HG03175 (cell line): Measurements from ENCODE around the gene SUPT6H.
"Not testable (repeated sequence)": the region's sequence is repeated elsewhere in the genome, so short reads cannot be mapped to it uniquely, and the experiment has no call there.

Experiments
- ATAC-seq: cut with Tn5 transposase; IDR thresholded peaks from one replicate; pipeline ENCODE4 v1.9.1; 2021; ENCODE audit warnings: mild to moderate bottlenecking, moderate library complexity; ENCODE audit not compliant: unreplicated experiment

SUPT6H gene

DNA sequence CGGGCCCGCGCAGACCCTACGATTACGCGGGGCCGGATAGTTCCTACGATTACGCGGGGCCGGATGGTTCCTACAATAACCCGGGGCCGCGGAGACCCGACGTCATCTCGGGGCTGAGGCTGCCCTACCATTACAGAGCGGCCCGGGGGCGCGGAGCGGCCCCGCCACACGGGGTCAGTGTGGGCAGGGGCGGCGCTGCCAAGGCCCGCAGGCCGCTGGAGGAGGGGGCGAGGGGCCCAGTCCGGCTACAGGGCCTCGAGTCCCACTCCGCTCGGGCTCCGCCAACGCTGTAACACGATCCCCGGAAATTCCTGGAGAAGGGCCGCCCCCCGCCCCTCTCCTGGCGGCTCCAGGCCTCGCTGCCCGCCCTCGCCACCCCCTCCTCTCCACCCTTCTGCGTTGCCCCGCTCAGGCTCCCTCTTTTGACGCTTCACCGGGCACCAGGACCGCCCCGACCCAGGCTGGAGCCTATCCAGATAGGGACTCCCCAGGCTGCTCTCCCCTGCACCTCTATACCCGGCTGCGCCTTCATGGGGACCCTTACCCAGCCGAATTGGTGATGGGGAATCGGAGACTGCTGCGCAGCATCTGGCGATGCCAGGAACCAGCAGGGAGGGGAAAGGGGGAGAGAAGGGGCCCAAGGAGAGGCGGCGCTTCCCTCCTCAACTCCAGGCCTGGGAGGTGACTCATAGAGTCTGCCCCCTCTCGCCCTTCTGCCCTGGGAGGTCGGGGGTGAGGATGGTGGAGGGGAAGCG lies 55.8 kb downstream of the SUPT6H start, which contains the start of gene RAB34:
Gene RAB34 (minus strand): TSS at position 291 of the 755 bp plus-strand sequence. CDS start 602 bp downstream, outside the sequence.
- ATAC-seq: no peak

DNA sequence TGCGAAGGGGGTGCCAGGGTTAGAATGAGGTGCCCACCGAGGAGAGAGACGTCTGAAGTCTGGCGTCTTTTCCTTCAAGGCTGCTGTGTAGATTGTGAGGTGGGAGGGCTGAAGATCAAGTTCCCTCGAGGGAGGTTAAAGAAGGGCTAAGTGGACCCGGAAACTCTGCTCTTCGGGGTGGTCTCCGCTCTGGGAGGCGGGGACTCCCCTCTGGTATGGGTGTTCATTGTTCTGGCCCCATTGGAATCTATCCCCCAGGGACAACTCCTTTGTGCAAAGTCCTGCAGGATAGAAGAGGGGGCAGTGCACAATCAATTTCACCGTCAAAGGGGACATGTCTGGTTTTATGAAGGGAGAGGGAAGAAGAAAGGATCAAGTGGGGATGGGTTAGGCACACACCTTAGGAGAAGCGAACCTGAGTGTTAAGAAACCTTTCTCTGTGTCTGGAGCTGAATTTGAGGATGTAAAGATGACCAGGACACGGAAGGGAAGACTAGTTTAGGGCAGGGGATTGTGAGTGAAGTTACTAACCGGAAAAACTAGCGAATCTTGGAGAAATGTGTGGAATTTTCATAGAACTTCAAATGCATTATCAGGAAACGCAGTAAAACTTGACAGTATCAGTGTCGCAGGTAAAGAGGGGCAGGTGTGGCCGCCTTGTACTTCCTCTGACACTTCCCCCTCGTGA lies 56.5 kb downstream of the SUPT6H start:
- no peak for ATAC-seq

DNA sequence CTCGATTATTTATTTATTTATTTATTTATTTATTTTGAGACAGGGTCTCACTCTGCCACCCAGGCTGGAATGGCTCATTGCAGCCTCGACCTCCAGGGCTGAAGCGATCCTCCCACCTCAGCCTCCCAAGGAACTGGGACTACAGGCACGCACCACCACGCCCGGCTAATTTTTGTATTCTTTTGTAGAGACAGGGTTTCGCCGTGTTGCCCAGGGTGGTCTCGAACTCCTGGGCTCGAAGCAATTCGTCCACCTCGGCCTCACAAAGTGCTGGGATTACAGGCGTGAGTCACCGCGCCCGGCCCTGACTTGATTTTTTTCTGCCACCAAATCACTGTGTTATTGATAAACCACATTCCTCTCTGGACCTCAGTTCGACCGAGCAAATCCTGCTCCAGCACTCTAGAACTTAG lies 57.0 kb downstream of the SUPT6H start:
- ATAC-seq: no peak

DNA sequence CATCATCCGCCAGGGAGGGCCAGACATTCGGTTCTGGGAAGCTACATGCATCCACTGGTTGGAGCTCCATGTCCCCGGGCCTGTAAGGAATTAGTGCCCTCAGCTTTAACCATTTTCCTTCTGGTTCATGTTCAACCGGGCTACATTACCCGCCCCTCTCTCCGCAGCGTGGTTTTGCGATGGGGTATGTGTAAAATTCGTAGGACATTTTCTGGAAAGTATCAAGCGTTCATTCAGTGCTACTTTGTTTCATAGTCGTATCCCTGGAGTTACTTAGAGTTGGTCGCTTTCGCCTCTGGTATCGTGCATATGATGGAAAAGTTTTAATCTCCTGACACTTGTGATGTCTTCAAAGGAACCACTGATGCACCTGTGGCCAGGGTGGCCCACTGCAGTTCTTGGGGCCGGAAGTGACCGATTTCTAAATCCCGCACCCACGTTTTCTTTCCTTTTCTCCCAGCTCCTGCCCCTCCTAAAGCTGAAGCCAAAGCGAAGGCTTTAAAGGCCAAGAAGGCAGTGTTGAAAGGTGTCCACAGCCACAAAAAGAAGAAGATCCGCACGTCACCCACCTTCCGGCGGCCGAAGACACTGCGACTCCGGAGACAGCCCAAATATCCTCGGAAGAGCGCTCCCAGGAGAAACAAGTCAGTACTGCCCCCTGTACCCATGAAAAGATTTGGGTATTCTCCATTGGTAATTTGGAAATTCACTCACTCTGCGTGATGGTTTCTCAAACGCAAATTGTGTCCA lies 58.4 kb downstream of the SUPT6H start:
- ATAC-seq: no peak

DNA sequence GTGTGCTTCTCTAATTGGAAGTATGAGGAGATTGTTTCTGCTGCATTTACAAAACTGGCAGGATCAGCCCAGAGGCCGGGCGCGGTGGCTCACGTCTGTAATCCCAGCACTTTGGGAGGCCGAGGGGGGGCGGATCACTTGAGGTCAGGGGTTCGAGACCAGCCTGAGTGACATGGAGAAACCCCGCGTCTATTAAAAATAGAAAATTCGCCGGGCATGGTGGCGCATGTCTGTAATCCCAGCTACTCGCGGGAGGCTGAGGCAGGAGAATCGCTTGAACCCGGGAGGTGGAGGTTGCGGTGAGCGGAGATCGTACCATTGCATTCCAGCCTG lies 59.0 kb downstream of the SUPT6H start:
- ATAC-seq: not testable (repeated sequence)

DNA sequence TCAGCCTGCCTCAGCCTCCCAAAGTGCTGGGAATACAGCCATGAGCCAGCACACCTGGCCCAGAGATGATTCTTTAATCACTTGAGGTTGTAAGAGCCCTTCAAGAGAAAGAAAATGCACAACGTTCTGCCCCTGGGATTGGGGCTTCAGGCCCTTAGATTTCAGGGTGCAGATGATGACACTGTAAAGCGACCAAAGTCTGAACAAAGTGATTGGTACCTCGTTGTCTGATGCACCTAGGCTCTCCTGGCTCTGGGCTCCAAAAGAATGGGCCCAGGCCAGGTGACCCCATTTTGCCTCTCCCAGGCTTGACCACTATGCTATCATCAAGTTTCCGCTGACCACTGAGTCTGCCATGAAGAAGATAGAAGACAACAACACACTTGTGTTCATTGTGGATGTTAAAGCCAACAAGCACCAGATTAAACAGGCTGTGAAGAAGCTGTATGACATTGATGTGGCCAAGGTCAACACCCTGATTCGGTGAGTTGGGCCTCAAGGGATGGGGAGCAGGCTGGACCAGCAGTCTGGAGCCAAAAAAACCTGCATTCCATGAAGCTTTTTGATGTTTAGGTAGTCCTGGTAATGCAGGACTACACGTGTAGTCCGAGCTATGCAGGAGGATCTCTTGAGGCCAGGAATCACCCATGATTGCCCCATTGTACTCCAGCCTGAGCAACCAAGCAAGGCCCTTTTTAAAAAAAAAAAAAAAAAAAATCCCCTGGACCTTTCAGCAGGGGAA lies 60.6 kb downstream of the SUPT6H start:
- no peak for ATAC-seq

DNA sequence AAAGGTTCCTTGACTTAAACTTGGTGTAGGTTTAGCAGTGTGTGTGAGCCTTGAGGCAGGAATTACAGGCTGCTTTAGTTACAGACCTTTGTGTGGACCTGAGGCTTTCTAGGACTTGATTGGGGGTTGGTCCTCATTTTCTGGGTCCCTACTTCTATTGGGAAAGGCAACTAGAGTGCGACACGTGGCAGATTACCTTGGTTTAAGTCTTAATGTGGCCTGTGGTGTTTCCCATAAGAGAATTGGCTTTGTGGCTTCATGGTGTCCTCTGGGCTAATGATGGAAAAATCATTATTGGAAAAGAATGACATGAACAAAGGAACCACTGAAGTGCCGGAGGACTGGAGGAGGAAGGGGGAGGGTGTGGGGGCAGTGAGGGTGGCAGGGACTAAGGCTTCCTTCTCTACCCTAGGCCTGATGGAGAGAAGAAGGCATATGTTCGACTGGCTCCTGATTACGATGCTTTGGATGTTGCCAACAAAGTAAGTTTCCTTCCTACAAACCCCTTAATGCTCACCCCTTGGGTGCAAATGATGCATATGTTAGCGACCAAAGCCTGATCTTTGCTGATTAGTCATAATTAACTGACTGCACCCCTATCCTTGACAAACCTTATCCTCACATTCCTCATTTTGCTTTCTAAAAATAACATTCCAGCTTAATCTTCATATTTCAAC lies 61.3 kb downstream of the SUPT6H start:
- no peak for ATAC-seq

DNA sequence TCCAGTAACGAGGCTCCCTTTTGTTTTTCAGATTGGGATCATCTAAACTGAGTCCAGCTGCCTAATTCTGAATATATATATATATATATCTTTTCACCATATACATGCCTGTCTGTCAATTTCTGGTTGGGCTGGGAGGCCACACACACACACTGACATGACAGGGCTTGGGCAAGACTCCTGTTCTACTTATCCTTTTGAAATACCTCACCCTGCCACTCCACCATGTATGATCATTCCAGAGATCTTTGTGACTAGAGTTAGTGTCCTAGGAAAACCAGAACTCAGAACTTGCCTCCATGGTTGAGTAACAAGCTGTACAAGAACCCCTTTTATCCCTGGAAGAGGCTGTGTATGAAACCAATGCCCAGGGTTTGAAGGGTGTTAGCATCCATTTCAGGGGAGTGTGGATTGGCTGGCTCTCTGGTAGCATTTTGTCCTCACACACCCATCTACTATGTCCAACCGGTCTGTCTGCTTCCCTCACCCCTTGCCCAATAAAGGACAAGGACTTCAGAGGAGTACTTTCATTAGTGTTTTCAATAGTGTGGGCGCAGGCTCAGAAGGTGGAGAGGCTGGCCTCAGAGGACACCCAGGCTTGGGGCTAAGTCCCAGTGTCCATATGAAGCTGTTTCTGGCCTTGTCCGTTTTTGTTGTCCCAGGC lies 62.0 kb downstream of the SUPT6H start:
- not testable (repeated sequence) for ATAC-seq

DNA sequence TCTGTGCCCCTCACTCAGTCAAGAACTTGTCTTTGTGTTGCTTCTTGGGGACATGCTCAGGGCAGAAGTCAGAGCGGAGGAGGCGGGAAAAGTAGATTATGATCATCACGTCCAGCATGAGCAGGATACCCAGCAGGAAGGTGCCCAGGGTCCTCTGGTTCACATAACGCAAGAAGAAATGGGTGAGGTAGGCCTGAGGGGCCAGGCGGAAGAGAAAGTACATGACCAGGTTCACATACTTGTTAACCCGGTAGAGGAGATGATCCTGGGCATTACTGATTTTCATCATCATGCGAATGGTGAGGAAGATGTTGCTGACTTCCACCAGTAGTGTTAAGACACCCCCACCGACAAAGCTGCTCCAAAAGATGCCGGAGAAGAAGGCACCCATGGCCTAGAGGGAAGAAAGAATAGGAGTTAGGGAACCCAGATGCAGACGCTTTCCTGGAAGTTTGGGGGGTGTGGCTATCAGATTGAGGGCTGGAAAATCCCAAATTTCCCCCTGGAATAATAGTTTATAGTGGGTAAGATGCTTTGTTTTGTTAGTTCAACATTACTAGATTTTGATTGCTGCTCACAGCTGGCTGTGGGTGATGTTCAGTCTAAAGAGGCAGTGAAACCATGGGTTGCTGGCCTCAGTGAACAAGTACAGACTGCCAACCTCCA lies 62.6 kb downstream of the SUPT6H start:
- no peak for ATAC-seq

DNA sequence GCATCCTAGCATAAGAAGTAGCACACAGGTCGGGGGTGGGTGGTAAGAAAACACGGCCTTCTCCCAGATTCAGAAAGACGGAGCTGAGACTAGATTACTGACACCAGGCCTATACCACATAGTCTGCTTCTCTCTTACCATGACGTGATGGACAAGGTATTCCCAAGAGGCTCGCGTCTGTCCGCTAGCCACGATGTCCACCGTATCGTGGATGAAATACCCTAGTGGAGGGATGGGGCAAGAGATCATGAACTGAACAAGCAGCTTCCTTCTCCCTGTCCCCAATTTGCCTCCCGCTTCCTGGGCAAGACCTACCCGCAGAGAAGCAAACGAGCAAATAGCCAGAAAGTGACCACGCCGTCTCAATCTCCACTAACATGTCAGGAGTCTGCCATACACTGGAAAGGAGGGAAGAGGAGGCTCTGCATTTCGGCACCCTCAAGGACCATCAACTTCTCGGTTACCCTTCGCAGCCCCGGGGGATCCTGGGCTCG lies 63.2 kb downstream of the SUPT6H start:
- ATAC-seq: no peak

DNA sequence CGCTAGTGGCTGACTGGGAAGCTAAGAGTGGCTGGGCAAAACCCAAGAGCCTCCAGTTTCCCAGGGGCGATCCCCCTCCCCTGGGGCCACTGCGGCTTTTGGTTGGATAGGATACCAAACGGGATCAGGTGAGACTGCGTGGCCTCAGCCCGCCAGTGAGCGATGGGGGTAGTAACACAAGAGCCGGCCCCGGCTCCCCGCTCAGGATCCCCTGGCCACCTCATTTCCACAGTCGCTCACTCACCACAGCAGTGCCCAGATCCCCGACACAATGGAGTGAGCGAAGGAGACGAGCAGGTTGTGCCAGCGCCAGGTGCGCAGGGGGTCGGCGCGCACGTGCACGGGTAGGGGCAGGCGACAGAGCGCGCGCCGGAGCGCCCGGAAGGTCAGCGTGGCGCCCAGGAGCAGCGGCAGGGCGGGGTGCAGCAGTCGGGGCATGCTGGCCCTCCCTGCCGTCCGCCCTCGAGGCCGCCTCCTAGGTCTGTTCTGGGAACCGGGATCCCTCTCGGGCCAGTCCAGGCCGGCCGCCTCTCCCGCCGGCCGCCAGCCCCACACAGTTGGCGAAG lies 63.7 kb downstream of the SUPT6H start:
- ATAC-seq: no peak

DNA sequence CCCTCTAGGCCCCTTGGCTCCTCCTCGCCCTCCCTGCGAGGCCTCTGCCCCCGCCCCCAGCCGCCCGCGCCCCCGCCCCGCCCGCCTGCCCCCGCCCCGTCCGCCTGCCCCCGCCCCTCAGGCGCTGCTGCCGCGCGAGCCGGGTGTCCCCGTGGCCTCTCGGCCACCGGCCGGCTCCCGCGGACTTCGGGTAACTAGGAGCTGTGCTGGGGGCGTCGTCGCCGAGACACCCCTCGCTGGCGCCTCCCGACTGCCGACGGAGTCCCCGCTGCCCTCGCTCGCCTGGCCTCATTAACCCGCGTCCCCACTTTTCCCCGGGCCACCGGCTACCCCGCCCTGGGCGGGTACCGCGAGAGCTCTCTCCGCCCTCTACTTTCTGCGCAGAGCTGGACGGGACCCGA lies 64.2 kb downstream of the SUPT6H start, which contains the start of gene TLCD1:
Gene TLCD1 (minus strand): TSS at position 8 of the 401 bp plus-strand sequence. CDS start 136 bp downstream, outside the sequence.
- ATAC-seq: peak; percentile 7

DNA sequence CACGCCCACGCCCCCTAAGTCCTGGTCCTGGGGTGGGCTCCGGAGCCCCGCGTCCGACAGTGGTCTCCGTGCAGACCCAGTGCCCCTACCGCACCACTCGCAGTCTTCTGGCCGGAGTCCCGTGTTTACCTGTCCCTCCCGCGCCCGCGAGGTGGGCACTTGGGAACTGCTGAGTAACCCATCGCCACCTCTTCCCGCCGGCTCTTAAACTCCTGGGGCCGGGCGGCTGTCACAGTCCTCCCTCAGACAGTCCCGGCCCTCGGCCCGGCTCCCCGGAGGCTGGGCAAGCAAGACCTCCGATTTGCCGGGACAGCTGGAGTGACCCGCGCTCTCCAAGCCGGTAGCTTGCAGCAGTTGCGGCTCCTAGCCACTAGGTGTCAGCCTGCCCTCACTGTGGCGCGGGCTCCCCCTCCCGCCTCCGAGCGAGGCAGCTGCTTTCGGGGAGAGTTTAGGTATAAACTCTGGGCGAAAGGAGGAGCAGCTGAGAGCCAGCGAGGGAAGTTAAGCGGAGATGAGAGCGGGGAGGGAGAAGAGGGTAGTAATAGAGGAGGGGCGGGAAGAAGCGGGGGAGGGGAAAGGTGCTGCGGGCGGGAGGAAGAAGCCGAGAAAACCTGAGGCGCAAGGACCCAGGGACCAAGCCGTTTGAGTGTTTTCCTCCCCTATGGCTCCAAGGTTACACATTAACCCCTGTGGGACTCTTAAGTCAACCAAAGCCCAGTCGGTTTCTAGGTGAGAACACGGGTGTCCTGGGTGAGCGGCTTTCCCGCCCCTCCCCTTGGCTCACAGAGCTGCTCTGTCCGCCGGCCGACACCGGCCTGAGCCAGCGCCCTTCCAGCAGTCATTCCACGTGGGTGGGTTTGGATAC lies 64.9 kb downstream of the SUPT6H start:
- peak; percentile 43 for ATAC-seq

DNA sequence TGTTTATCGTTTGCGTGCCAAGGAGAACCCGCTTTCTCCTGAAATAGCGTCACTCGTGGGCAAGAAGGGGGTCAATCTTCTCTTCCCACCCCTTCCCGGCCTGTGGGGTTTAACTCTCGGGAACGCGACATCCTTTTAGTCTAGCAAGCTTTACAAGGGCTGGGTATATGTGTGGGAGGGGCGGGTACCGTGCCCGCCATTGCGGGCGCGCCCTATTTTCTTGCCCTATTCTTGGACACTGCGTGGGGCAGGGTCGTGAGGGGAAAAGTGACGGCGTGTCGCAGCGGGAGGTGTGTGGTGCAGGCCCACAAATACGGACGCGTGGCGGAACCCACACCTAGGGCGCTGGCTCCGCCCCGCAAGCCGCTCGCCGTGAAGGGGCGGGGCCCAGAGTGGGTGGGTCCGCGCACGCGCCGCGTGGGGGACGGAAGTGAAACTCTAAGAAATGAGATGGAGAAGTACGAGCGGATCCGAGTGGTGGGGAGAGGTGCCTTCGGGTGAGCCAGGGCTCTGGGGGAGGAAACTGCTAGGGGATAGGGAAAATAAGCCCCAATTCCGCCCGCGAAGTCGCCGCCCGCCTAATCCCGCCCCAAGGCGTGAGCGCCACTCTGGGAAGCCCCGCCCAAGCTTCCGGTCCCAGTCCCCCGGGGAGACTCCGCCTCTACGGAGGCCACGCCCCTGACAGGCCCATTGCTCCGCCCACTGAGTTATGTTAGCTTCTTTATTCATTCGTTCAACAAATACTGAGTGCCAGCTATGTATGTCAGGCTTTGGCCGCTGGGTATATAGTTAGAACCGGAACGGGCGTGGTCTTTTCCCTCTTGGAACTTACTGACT lies 66.6 kb downstream of the SUPT6H start, which contains the start of gene NEK8:
Gene NEK8 (plus strand): TSS at position 425 of the 837 bp plus-strand sequence. CDS start 26 bp downstream, at position 451.
- ATAC-seq: peak; percentile 39

DNA sequence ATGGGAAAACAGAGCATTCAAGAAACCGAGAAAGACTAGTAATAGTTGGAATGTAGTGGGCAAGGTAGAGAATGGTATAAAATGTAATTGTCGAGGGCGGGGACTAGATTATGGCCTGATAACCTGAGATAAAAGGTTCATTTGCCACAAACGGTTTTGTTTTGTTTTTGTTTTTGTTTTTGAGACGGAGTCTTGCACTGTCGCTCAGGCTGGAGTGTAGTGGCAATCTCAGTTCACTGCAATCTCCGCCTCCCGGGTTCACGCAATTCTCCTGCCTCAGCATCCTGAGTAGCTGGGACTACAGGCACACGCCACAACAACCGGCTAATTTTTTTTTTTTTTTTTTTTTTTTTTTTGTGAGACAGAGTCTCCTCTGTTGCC lies 67.9 kb downstream of the SUPT6H start:
- no peak for ATAC-seq

DNA sequence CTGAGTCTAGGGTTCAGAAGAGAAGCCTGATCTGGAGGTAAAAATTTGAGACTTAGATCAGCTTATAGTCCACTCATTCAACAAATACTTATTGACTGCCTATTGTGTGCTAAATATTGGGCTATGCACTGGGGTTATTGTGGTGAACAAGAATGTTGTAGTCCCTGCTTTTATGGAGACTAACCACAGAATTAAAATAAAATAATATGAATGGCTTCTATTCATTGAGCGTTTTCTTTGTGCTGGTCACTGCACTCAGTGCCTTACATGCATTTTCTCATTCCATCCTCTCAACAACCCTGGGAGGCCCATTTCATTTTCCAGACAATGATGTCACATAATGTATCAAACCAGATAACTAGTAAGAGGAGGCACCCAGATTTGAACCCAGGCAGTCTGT lies 71.3 kb downstream of the SUPT6H start:
- no peak for ATAC-seq

DNA sequence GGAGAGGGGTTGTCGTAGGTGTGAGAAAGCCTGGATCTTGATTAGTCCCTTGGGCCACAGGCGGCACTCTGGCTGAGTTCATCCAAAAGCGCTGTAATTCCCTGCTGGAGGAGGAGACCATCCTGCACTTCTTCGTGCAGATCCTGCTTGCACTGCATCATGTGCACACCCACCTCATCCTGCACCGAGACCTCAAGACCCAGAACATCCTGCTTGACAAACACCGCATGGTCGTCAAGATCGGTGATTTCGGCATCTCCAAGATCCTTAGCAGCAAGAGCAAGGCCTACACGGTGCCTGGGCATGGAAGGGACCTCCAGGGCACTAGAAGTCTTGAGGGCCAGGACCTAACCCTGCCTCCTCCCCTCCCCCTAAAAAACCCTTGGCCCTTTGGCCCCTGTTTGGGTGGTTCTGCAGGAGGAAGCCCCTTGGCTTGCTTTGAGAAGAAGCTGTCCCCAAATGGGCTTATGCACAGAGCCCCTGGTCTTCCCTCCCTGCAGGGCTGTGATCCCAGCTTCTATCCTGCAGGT lies 72.8 kb downstream of the SUPT6H start:
- no peak for ATAC-seq
